NCI-H748 (cell line): Measurements from ENCODE around the gene MRPS35.

Source experiments
- DNase-seq: peaks from one replicate; lab custom pipeline; 2025; ENCODE audit not compliant: unreplicated experiment; lab: John Stamatoyannopoulos, UW

Gene MRPS35

GRCh38 chr12:27802936-27803335 is 92.3 kb downstream of the MRPS35 start:
- no peak for DNase-seq

- DNase-seq: no peak
Observed at GRCh38 chr12:27805238-27805637, 94.6 kb downstream of the MRPS35 start.
